ENCODE results near the gene ZCRB1. TPM values are rescaled to one million over a fixed set of nuclear protein-coding genes. Genes with fewer than 3 reads are reported as not detected.

ZCRB1 gene
- total RNA-seq, 1 donor from 2014 or later: 43.5 TPM

- intact Hi-C loops (cut with DNase I): no loop called here
- H3K27me3 ChIP-seq (ENCODE audit: low read depth): no peaks in the 10 kb centered on the region
- H3K9me3 ChIP-seq: no peaks in the 10 kb centered on the region
- H3K27ac ChIP-seq: no peak overlapping the region
- H3K36me3 ChIP-seq: peaks cover 34% of the 10 kb centered on the region
- TF ChIP-seq CTCF (IDR thresholded peaks at IDR 0.05): no peak
- DNase-seq: no peak
- ATAC-seq: no peak
- H3K4me3 ChIP-seq: no peak overlapping the region
- H3K4me1 ChIP-seq: peaks cover 24% of the 10 kb centered on the region
These were observed 2.0 kb downstream of the ZCRB1 start for GRCh38 chr12:42323856-42324255.

- ATAC-seq (no peak), DNase-seq (no peak)
- H3K9me3 ChIP-seq: no peaks in the 10 kb centered on the region
- peaks cover 38% of the 10 kb centered on the region for H3K36me3 ChIP-seq
- no peaks in the 10 kb centered on the region for H3K27me3 ChIP-seq (ENCODE audit: low read depth)
- no peak overlapping the region for H3K27ac ChIP-seq
- no peak overlapping the region for H3K4me3 ChIP-seq
- peaks cover 20% of the 10 kb centered on the region for H3K4me1 ChIP-seq
- TF ChIP-seq CTCF (IDR thresholded peaks at IDR 0.05): no peak
- intact Hi-C loops (cut with DNase I): no loop called here
These were observed 3.3 kb downstream of the ZCRB1 start for GRCh38 chr12:42322567-42322966.

DNA sequence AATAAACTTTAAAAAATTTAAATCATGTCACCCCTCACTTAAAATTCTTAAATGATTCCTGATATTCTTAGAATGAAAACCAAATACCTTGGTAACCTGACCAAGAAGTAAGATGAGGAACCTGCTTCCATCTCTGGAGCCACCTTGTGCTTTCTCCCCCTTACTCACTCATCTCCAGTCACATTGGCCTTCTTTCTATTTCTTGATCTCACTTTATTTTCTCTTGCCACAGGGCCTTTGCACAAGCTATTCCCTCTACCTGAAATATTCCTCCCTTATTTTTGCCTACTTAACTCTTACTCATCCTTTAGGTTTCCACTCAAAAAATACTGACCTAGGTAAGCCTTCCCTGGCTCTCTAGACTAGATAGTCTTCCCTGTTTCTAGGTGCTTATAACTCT lies 5.1 kb downstream of the ZCRB1 start:
- H3K9me3 ChIP-seq: no peaks in the 10 kb centered on the region
- H3K27me3 ChIP-seq (ENCODE audit: low read depth): no peaks in the 10 kb centered on the region
- DNase-seq (no peak), ATAC-seq (no peak)
- H3K27ac ChIP-seq: no peak overlapping the region
- intact Hi-C loops (cut with DNase I): no loop called here
- H3K4me1 ChIP-seq: peaks cover 11% of the 10 kb centered on the region
- no peak overlapping the region for H3K4me3 ChIP-seq
- peaks cover 56% of the 10 kb centered on the region for H3K36me3 ChIP-seq
- TF ChIP-seq CTCF (IDR thresholded peaks at IDR 0.05): no peak

- no peaks in the 10 kb centered on the region for H3K4me1 ChIP-seq
- no peak overlapping the region for H3K27ac ChIP-seq
- H3K27me3 ChIP-seq (ENCODE audit: low read depth): no peaks in the 10 kb centered on the region
- no peak for DNase-seq
- no peak for ATAC-seq
- no peak overlapping the region for H3K4me3 ChIP-seq
- H3K9me3 ChIP-seq: no peaks in the 10 kb centered on the region
- intact Hi-C loops (cut with DNase I): no loop called here
- peaks cover 56% of the 10 kb centered on the region for H3K36me3 ChIP-seq
- TF ChIP-seq CTCF (IDR thresholded peaks at IDR 0.05): no peak
These were observed 10.8 kb downstream of the ZCRB1 start for GRCh38 chr12:42315108-42315507.

DNA sequence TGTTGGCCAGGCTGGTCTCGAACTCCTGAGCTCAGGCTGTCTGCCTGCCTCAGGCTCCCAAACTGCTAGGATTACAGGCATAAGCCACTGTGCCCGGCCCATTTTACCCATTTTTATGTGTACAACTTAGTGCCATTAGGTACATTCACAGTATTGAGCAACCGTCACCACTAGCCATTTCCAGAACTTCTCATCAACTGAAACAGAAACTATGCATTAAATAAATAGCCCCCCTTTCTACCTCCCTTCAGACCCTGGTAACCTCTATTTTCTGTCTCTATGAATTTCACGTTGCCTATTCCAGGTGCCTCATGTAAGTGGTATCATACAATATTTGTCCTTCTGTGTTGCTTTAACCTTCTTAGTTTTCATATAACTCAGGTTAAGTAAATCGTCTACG lies 15.9 kb downstream of the ZCRB1 start:
- intact Hi-C loops (cut with DNase I): no loop called here
- TF ChIP-seq CTCF (IDR thresholded peaks at IDR 0.05): no peak
- ATAC-seq: no peak
- Histone ChIP-seq H3K4me1 (no peaks in the 10 kb centered on the region), H3K36me3 (peaks cover 28% of the 10 kb centered on the region), H3K9me3 (no peaks in the 10 kb centered on the region), H3K27me3 (ENCODE audit: low read depth) (no peaks in the 10 kb centered on the region), H3K27ac (no peak overlapping the region), H3K4me3 (no peak overlapping the region)
- DNase-seq: no peak

DNA sequence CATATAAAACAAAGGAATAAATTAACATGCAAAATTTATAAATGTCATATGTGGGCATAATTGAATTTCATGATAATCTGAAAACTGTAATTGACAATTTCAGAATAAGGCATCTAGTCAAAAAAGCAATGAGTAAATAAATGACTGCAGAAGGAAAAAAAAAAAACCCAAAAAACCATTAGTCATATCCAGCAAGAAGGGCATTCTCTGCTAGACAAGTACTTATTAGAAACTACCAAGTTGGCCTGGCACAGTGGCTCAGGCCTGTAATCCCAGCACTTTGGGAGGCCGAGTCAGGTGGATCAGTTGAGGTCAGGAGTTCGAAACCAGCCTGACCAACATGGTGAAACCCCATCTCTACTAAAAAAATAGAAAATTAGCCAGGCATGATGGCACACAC lies 17.5 kb downstream of the ZCRB1 start:
- Histone ChIP-seq H3K4me1 (no peaks in the 10 kb centered on the region), H3K9me3 (no peaks in the 10 kb centered on the region), H3K27ac (no peak overlapping the region), H3K36me3 (peaks cover 18% of the 10 kb centered on the region), H3K4me3 (no peak overlapping the region), H3K27me3 (ENCODE audit: low read depth) (no peaks in the 10 kb centered on the region)
- intact Hi-C loops (cut with DNase I): no loop called here
- no peak for TF ChIP-seq CTCF (IDR thresholded peaks at IDR 0.05)
- ATAC-seq (no peak), DNase-seq (no peak)

Measured in lower lobe of right lung (tissue), 2 donors.